ENCODE data around the gene AFF1.

- TF ChIP-seq, protein P1, sequence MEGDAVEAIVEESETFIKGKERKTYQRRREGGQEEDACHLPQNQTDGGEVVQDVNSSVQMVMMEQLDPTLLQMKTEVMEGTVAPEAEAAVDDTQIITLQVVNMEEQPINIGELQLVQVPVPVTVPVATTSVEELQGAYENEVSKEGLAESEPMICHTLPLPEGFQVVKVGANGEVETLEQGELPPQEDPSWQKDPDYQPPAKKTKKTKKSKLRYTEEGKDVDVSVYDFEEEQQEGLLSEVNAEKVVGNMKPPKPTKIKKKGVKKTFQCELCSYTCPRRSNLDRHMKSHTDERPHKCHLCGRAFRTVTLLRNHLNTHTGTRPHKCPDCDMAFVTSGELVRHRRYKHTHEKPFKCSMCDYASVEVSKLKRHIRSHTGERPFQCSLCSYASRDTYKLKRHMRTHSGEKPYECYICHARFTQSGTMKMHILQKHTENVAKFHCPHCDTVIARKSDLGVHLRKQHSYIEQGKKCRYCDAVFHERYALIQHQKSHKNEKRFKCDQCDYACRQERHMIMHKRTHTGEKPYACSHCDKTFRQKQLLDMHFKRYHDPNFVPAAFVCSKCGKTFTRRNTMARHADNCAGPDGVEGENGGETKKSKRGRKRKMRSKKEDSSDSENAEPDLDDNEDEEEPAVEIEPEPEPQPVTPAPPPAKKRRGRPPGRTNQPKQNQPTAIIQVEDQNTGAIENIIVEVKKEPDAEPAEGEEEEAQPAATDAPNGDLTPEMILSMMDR (IDR thresholded peaks at IDR 0.05) = no peak
- TF ChIP-seq POLR2A (IDR thresholded peaks at IDR 0.05) = no peak
Measured at GRCh38 chr4:87179751-87180150, 244.9 kb downstream of the AFF1 start.
